Measurements from ENCODE around the gene PAQR5. TPM values are rescaled to one million over a fixed set of nuclear protein-coding genes. Genes with fewer than 3 reads are reported as not detected.

PAQR5 gene
- total and polyA plus RNA-seq, 10 donors, result 0.03 to 0.58 (median 0.27) TPM; not detected in 5

DNA sequence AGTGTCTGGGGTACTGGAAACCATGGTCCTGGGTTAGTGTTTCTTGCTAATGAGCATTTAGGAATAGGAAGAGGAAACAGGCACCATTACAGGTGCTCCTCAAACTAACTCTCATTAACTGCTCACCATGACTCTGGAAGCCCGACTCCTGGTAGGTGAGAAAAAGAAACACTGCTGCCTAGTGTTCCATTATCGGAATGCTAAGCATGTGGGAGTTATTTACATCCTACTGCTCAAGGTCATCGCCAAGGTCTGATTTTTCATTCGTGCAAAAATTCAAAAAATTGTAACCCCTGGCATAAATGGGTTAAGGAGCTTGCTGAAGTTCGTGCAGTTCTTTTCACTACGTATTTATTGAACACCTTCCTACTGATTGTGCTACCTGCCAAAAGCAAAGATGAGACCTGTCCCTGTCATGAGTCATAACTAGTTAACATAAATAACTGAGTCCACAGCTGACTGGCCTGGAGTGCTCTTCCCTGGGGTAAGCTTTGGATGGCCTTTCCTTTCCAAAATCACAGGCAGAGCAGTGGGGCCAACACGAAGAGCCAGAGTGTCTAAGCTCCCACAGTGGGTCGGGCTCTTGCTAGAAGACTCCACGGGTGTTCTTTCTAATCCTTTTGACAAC is 22.7 kb upstream of the PAQR5 start:
- Histone ChIP-seq H3K27me3 (replicated peaks in 1 of 7) (peaks cover 0 to 9% (median 0%) of the 10 kb centered on the region in 7 donors), H3K4me3 (no peak overlapping the region), H3K36me3 (no peaks in the 10 kb centered on the region), H3K27ac (no peak overlapping the region), H3K4me1 (no peaks in the 10 kb centered on the region), H3K9me3 (no peaks in the 10 kb centered on the region)
- intact Hi-C loops (cut with DNase I; ENCODE audit: low total_unique reads), result no loop called here
- TF ChIP-seq POLR2A (IDR thresholded peaks at IDR 0.05) (no peak), POLR2AphosphoS5 (IDR thresholded peaks at IDR 0.05) (no peak), CTCF (IDR thresholded peaks at IDR 0.05 in 8 of 11, conservative IDR thresholded peaks at IDR 0.05 in 3 of 11) (no peak)
- DNase-seq, result no peak
- 75 to 84% (median 80%) methylated on average over 9 of the region's 9 CpGs for WGBS, 5 donors

DNA sequence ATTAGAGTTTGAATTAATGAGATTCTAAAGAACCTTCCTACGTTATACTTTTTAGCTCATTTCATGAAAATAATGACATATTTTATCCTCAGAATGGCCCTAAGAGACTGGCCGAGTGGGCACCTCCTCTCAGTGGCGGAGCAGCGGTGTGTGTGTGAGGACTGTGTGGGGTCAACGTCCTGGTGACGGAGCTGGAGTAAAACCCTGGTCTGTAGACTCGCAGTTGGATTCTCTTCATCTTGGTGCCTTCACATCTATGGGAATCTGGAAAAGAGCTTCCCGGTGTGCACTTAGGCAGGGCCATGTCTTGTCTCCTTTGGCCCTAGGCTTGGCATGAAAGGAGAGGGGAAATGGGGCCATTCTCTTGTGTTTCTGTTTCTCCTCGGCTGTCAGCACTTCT is 21.4 kb upstream of the PAQR5 start:
- Histone ChIP-seq H3K27me3 (replicated peaks in 1 of 7) (peaks cover 0 to 14% (median 0%) of the 10 kb centered on the region in 7 donors), H3K27ac (no peak overlapping the region), H3K36me3 (no peaks in the 10 kb centered on the region), H3K9me3 (no peaks in the 10 kb centered on the region), H3K4me1 (no peaks in the 10 kb centered on the region), H3K4me3 (no peak overlapping the region)
- no peak for TF ChIP-seq CTCF (IDR thresholded peaks at IDR 0.05 in 8 of 11, conservative IDR thresholded peaks at IDR 0.05 in 3 of 11)
- no peak for TF ChIP-seq POLR2A (IDR thresholded peaks at IDR 0.05)
- no peak for TF ChIP-seq POLR2AphosphoS5 (IDR thresholded peaks at IDR 0.05)
- DNase-seq, result no peak
- 82 to 85% (median 84%) methylated on average over 9 of the region's 9 CpGs for WGBS, 5 donors
- intact Hi-C loops (cut with DNase I; ENCODE audit: low total_unique reads), result no loop called here

DNA sequence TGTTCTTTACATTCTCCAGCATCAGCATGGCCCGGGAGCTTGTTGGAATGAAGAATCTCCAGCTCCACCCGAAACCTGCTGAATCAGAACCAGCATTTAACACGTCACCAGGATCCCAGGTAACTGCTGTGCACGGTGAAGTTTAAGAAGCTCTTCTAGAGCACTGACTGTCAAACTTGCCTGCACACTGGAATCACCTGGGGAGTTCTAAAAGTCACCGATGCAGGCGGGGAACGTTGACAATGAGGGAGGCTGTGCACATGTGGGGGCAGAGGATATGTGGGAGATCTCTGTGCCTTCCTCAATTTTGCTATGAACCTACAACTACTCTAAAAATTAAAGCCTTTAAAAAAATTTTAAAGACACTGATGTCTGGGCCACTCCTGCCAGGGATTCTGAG is 19.1 kb upstream of the PAQR5 start:
- 83 to 96% (median 95%) methylated on average over 7 of the region's 7 CpGs for WGBS, 5 donors
- intact Hi-C loops (cut with DNase I; ENCODE audit: low total_unique reads), result no loop called here

More for the DNA sequence above, 19.1 kb upstream of the PAQR5 start:
- Histone ChIP-seq H3K27me3 (replicated peaks in 1 of 7) (peaks cover 0 to 10% (median 0%) of the 10 kb centered on the region in 7 donors), H3K4me3 (no peak overlapping the region), H3K36me3 (no peaks in the 10 kb centered on the region), H3K4me1 (no peaks in the 10 kb centered on the region), H3K27ac (no peak overlapping the region), H3K9me3 (no peaks in the 10 kb centered on the region)
- DNase-seq, result no peak
- no peak for TF ChIP-seq CTCF (IDR thresholded peaks at IDR 0.05 in 8 of 11, conservative IDR thresholded peaks at IDR 0.05 in 3 of 11)
- no peak for TF ChIP-seq POLR2A (IDR thresholded peaks at IDR 0.05)
- no peak for TF ChIP-seq POLR2AphosphoS5 (IDR thresholded peaks at IDR 0.05)
